IMR-90 (cell line): ENCODE measurements around the gene SEL1L. TPM values are rescaled to one million over a fixed set of nuclear protein-coding genes. Genes with fewer than 3 reads are reported as not detected.

Source experiments
- ATAC-seq: fragments of 200-7000 bp; cut with Tn5 transposase; 2 replicates; pipeline ENCODE4 v1.9.1; 2020; ENCODE audit warnings: low read depth, mild to moderate bottlenecking, moderate library complexity
- BruUV-seq: library from RNA; stranded (reverse); fragments of 400-500 nt; replicated peaks from 2 replicates; lab custom pipeline; 2021; lab: Mats Ljungman, UMichigan
- CTCF ChIA-PET: fragments of 300-600 bp; formaldehyde crosslinking; extraction: SDS; loops from one replicate; lab custom pipeline; 2021; ENCODE audit warnings: antibody characterized with exemption; lab: Yijun Ruan, JAX
- POLR2A ChIA-PET: fragments of 300-600 bp; sonication (Branson Sonifier 250); formaldehyde crosslinking; loops from one replicate; lab custom pipeline; 2022; ENCODE audit warnings: antibody characterized with exemption; ENCODE audit not compliant: unreplicated experiment; lab: Charles Lee
- DNase-seq: peaks from one replicate; pipeline ENCODE4 v3.0.0; 2013
- H2AFZ ChIP-seq: replicated peaks from 2 replicates; pipeline ENCODE3; 2013; ENCODE audit warnings: low read length, mild to moderate bottlenecking; ENCODE audit not compliant: poor library complexity
- H2AK5ac ChIP-seq: 2 replicates; pipeline ENCODE4 v1.6.1; 2013; ENCODE audit warnings: low read depth, low read length, inconsistent platforms
- H2AK9ac ChIP-seq: replicated peaks from 2 replicates; pipeline ENCODE3; 2013; ENCODE audit warnings: mild to moderate bottlenecking, low read depth, low read length, moderate library complexity; ENCODE audit not compliant: poor library complexity
- H2BK120ac ChIP-seq: 2 replicates; pipeline ENCODE4 v1.6.1; 2013; ENCODE audit warnings: low read depth, low read length, inconsistent platforms
- H2BK15ac ChIP-seq: 3 replicates; pipeline ENCODE4 v1.6.1; 2013; ENCODE audit warnings: low read depth, low read length, inconsistent platforms
- H2BK20ac ChIP-seq: 2 replicates; pipeline ENCODE4 v1.6.1; 2013; ENCODE audit warnings: low read depth, mild to moderate bottlenecking, inconsistent platforms, low read length, moderate library complexity
- H2BK5ac ChIP-seq: 2 replicates; pipeline ENCODE4 v1.6.1; 2013; ENCODE audit warnings: mild to moderate bottlenecking, low read depth, low read length, inconsistent platforms; ENCODE audit not compliant: poor library complexity, severe bottlenecking
- H3K14ac ChIP-seq: replicated peaks from 2 replicates; pipeline ENCODE4 v1.6.1; 2013; ENCODE audit warnings: low read depth, low read length, inconsistent platforms
- H3K18ac ChIP-seq: 2 replicates; pipeline ENCODE4 v1.6.1; 2013; ENCODE audit warnings: low read depth, low read length, control low read depth
- H3K23ac ChIP-seq: 2 replicates; pipeline ENCODE4 v1.6.1; 2013; ENCODE audit warnings: low read depth, low read length, inconsistent platforms
- H3K27ac ChIP-seq: 2 replicates; pipeline ENCODE4 v1.5.1; 2013; ENCODE audit warnings: mild to moderate bottlenecking, control low read depth, low read length; ENCODE audit not compliant: insufficient read depth
- H3K27me3 ChIP-seq: 2 replicates; pipeline ENCODE4 v1.6.1; 2013; ENCODE audit warnings: low read length; ENCODE audit not compliant: control insufficient read depth, insufficient read depth
- H3K36me3 ChIP-seq: 2 replicates; pipeline ENCODE4 v1.6.1; 2013; ENCODE audit warnings: low read length, mixed read lengths; ENCODE audit not compliant: control insufficient read depth, insufficient read depth
- H3K4ac ChIP-seq: 2 replicates; pipeline ENCODE4 v1.6.1; 2013; ENCODE audit warnings: low read depth, low read length, inconsistent platforms
- H3K4me1 ChIP-seq: 2 replicates; pipeline ENCODE4 v1.6.1; 2013; ENCODE audit warnings: low read length, mixed read lengths; ENCODE audit not compliant: control insufficient read depth, insufficient read depth
- H3K4me2 ChIP-seq: 2 replicates; pipeline ENCODE4 v1.6.1; 2013; ENCODE audit warnings: low read depth, mild to moderate bottlenecking, control low read depth, low read length, moderate library complexity
- H3K4me3 ChIP-seq: 2 replicates; pipeline ENCODE4 v1.5.1; 2013; ENCODE audit warnings: low read depth, mild to moderate bottlenecking, control low read depth, low read length, moderate library complexity; ENCODE audit not compliant: insufficient read depth
- H3K56ac ChIP-seq: 2 replicates; pipeline ENCODE4 v1.6.1; 2013; ENCODE audit warnings: low read length, inconsistent platforms; ENCODE audit not compliant: insufficient read depth; ENCODE audit errors: extremely low read depth
- H3K79me1 ChIP-seq, 2 experiments: 2 replicates each; pipeline ENCODE4 v1.6.1; 2013; ENCODE audit warnings: low read length in 2 of 2, inconsistent platforms in 1 of 2, low read depth in 1 of 2
- H3K9ac ChIP-seq: 2 replicates; pipeline ENCODE4 v1.6.1; 2013; ENCODE audit warnings: low read depth, low read length, control low read depth
- H3K9me1 ChIP-seq: 2 replicates; pipeline ENCODE4 v1.6.1; 2013; ENCODE audit warnings: low read length, inconsistent platforms; ENCODE audit not compliant: insufficient read depth
- H3K9me3 ChIP-seq: 2 replicates; pipeline ENCODE4 v1.6.1; 2013; ENCODE audit warnings: low read length; ENCODE audit not compliant: control insufficient read depth, insufficient read depth
- H4K20me1 ChIP-seq: 2 replicates; pipeline ENCODE4 v1.6.1; 2013; ENCODE audit warnings: low read length, inconsistent platforms; ENCODE audit not compliant: insufficient read depth
- H4K5ac ChIP-seq: 2 replicates; pipeline ENCODE4 v1.6.1; 2013; ENCODE audit warnings: mild to moderate bottlenecking, low read depth, low read length, control low read depth
- H4K8ac ChIP-seq, 2 experiments: 2 replicates each; pipeline ENCODE4 v1.6.1; 2013; ENCODE audit warnings: low read depth in 2 of 2, low read length in 2 of 2, control low read depth in 1 of 2, inconsistent platforms in 1 of 2
- H4K91ac ChIP-seq: 2 replicates; pipeline ENCODE4 v1.6.1; 2013; ENCODE audit warnings: low read depth, low read length, inconsistent platforms; ENCODE audit not compliant: insufficient read depth
- BHLHE40 ChIP-seq: fragments of 150-350 bp; IDR thresholded peaks from 2 replicates; pipeline ENCODE4 v1.6.1; 2016; ENCODE audit warnings: mild to moderate bottlenecking, low read depth, low read length
- MAFK ChIP-seq: IDR thresholded peaks from 2 replicates; pipeline ENCODE4 v1.6.1; 2012; ENCODE audit warnings: low read depth, low read length, improper control_type of control experiment
- RFX5 ChIP-seq: IDR thresholded peaks from 2 replicates; pipeline ENCODE4 v1.8.0; 2012; ENCODE audit warnings: low read depth, mild to moderate bottlenecking, low read length, moderate library complexity
- WGBS, 2 experiments: methylation state at CpG; one replicate each; pipeline versions ENCODE4 v1.1.5 to v1.1.7; 2013; ENCODE audit warnings: missing lambda C conversion rate in 2 of 2; ENCODE audit not compliant: insufficient read length in 1 of 2; ENCODE audit errors: extremely low coverage in 2 of 2; 5-methylcytosine and 5-hydroxymethylcytosine counted together
- dilution Hi-C: fragments of 300-500 bp; cut with HindIII; formaldehyde crosslinking; loops from one replicate; pipeline ENCODE4 v1.14.3; 2018; ENCODE audit warnings: low sequenced_read_pairs; ENCODE audit not compliant: unreplicated experiment
- in situ Hi-C: fragments of 300-500 bp; cut with MboI; formaldehyde crosslinking; loops from 3 replicates; pipeline ENCODE4 v1.14.3; 2019; ENCODE audit warnings: low sequenced_read_pairs, inconsistent platforms, mixed read lengths
- intact Hi-C: fragments of 100-400 bp; cut with micrococcal nuclease; formaldehyde crosslinking; loops from 2 replicates; pipeline ENCODE4 v1.10.0; 2022
- polyA plus RNA-seq, 3 experiments: library from polyadenylated mRNA; depleted of rRNA; stranded (reverse); fragments of >200 nt; gene quantifications; 2 replicates each; pipeline ENCODE4 v1.2.3, GENCODE V29; 2012; ENCODE audit warnings: low replicate concordance in 1 of 3
- total RNA-seq: library from RNA; depleted of rRNA; stranded (reverse); fragments of >200 nt; gene quantifications from 2 replicates; pipeline ENCODE4 v1.2.3, GENCODE V29; 2012
- TF ChIP-seq, protein P1 (sequence below): conservative IDR thresholded peaks from 2 replicates; pipeline ENCODE4 v1.5.1; 2012; ENCODE audit warnings: mild to moderate bottlenecking, low read depth, low read length, improper control_type of control experiment

SEL1L gene
- total and polyA plus RNA-seq, 2 of the 4 experiments (the other 2 are of a cell fraction) = 21.0 to 62.4 TPM

DNA sequence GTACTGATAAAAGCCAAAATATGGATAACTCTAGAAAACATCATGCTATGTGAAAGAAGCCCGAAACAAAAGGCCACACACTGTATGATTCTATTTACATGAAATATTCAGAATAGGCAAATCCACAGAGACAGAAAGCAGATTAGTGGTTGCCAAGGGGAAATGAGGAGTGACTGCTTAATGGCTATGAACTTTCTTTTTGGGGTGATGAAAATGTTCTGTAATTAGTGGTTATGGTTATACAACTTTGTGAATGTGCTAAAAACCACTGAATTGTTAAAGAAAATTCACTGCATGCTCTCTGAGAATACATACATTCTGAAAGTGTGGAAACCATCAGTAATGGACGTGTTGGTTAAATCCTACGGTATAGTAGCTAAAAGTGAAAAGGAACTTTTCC, 93.6 kb downstream of the SEL1L start:
- BruUV-seq = no TSS peak
- Histone ChIP-seq H3K4me2 (no peak overlapping the region), H2BK5ac (no peak overlapping the region), H3K23ac (no peak overlapping the region), H4K5ac (no peak overlapping the region), H3K27ac (no peak overlapping the region), H2BK20ac (no peak overlapping the region), H3K9ac (no peak overlapping the region), H2BK15ac (no peak overlapping the region), H3K36me3 (no peaks in the 10 kb centered on the region), H2BK120ac (no peak overlapping the region), H3K4me3 (no peak overlapping the region), H3K18ac (no peak overlapping the region), H4K20me1 (no peaks in the 10 kb centered on the region), H2AK9ac (no peak overlapping the region), H3K9me1 (no peaks in the 10 kb centered on the region), H3K56ac (no peak overlapping the region), H3K14ac (no peak overlapping the region), H3K4ac (no peak overlapping the region), H4K8ac (no peak overlapping the region), H3K9me3 (no peaks in the 10 kb centered on the region), H2AFZ (no peak overlapping the region), H3K27me3 (peaks cover 28% of the 10 kb centered on the region), H3K79me1 (no peaks in the 10 kb centered on the region), H2AK5ac (no peak overlapping the region), H3K4me1 (no peaks in the 10 kb centered on the region; the same call in 1 of the 2 replicates), H4K91ac (no peak overlapping the region)
- no CpG with 5 or more reads among the region's 3 CpGs for WGBS, 2 experiments
- in situ Hi-C loops (no loop called here), intact Hi-C loops (no loop called here), dilution Hi-C loops (no loop called here)
- POLR2A ChIA-PET = no interaction called here
- ATAC-seq = no peak
- no peak for TF ChIP-seq RFX5
- TF ChIP-seq BHLHE40 = no peak
- no peak for TF ChIP-seq MAFK
- TF ChIP-seq, protein P1, sequence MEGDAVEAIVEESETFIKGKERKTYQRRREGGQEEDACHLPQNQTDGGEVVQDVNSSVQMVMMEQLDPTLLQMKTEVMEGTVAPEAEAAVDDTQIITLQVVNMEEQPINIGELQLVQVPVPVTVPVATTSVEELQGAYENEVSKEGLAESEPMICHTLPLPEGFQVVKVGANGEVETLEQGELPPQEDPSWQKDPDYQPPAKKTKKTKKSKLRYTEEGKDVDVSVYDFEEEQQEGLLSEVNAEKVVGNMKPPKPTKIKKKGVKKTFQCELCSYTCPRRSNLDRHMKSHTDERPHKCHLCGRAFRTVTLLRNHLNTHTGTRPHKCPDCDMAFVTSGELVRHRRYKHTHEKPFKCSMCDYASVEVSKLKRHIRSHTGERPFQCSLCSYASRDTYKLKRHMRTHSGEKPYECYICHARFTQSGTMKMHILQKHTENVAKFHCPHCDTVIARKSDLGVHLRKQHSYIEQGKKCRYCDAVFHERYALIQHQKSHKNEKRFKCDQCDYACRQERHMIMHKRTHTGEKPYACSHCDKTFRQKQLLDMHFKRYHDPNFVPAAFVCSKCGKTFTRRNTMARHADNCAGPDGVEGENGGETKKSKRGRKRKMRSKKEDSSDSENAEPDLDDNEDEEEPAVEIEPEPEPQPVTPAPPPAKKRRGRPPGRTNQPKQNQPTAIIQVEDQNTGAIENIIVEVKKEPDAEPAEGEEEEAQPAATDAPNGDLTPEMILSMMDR = no peak
- CTCF ChIA-PET = interaction anchor here (0.9 to 1.1 kb wide), 2 partner anchors 25 to 170 kb away, joined by 3 to 5 read pairs; no protein-coding TSS in a partner anchor
- no peak for DNase-seq
